Neural progenitor cell (in vitro differentiated cells): ENCODE measurements around the gene NOP53.

Experiments used
- CTCF ChIP-seq: fragments of 200-600 bp; sonication (generic); IDR thresholded peaks from 2 replicates; pipeline ENCODE4 v1.5.1; 2017; ENCODE audit warnings: antibody characterized with exemption, mild to moderate bottlenecking
- EZH2phosphoT487 ChIP-seq: fragments of 200-600 bp; sonication (generic); IDR thresholded peaks from 2 replicates; pipeline ENCODE4 v1.6.1; 2017; ENCODE audit warnings: antibody characterized with exemption

- TF ChIP-seq EZH2phosphoT487, result no peak
- TF ChIP-seq CTCF, result no peak
Measured at GRCh38 chr19:47754206-47755064, 9.1 kb downstream of the NOP53 start.
